Ectodermal cell (in vitro differentiated cells): ENCODE results near the gene BRAT1.

Source experiments
- H3K27ac ChIP-seq: 2 replicates; pipeline ENCODE4 v1.7.0; 2013; ENCODE audit warnings: mild to moderate bottlenecking, low read depth, low read length; ENCODE audit not compliant: insufficient read depth, poor library complexity, severe bottlenecking
- H3K27me3 ChIP-seq: 2 replicates; pipeline ENCODE4 v1.7.0; 2013; ENCODE audit warnings: mild to moderate bottlenecking, low read length; ENCODE audit not compliant: insufficient read depth, control insufficient read depth, poor library complexity, severe bottlenecking
- H3K36me3 ChIP-seq: one replicate; pipeline ENCODE4 v1.7.0; 2013; ENCODE audit warnings: low read length; ENCODE audit not compliant: control insufficient read depth, insufficient read depth
- H3K4me1 ChIP-seq: one replicate; pipeline ENCODE4 v1.7.0; 2013; ENCODE audit warnings: low read length; ENCODE audit not compliant: control insufficient read depth, insufficient read depth
- H3K4me3 ChIP-seq: 2 replicates; pipeline ENCODE4 v1.7.0; 2013; ENCODE audit warnings: low read depth, low read length, control low read depth; ENCODE audit not compliant: insufficient read depth
- H3K9me3 ChIP-seq: 2 replicates; pipeline ENCODE4 v1.7.0; 2013; ENCODE audit warnings: mild to moderate bottlenecking, low read length, moderate library complexity; ENCODE audit not compliant: control insufficient read depth
- WGBS, 2 experiments: methylation state at CpG; one replicate each; pipeline ENCODE4 v1.1.7; 2013; ENCODE audit warnings: missing lambda C conversion rate in 2 of 2; 5-methylcytosine and 5-hydroxymethylcytosine counted together

Gene BRAT1

DNA sequence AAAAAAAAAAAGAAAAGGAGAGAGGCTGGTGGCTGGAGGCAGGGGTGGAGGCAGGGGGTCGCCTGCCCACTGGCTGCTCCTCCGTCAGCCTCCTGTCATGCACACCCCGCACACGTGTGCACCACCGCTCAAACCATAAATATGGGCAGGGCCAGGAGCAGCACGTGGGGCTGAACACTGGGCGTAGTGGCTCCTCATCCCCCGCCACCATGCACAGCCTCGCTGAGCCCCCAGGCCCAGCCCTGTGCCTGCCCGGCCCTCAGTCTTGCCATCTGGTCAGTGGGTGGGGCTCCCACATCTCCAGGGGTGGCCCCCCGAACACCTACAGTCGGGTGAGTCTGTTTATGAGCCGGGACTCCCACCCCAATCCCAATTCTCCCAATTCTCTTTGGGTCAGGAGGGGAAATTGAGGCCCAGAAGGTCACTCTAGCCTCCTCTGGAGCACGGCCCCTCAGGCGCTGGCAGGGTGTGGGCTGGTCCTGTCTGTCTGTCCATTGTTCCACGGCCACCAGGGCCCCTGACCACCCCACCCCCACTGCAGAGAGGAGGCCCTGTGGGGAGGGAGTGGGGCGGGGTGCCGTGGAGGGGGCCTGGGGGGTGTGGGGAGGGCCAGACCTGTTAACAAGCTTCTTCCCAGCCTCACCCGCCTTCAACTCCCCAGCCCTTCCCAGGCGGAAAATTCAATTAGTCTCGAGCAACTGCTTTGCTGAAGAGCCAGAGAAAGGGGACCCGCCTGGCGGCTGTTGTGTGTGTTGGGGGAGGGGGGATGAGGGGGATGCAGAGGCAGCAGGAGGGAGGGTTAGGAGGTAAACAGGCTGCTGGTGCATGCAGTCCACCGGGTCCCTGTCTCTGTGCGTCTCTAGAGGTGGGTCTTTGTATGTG, 59.7 kb downstream of the BRAT1 start:
- no peaks in the 10 kb centered on the region for H3K9me3 ChIP-seq
- no peaks in the 10 kb centered on the region for H3K36me3 ChIP-seq
- peak overlapping the region; percentile 65 for H3K27ac ChIP-seq
- H3K4me3 ChIP-seq, result no peak overlapping the region
- no peaks in the 10 kb centered on the region for H3K27me3 ChIP-seq
- WGBS, 2 experiments, result 39 to 43% methylated on average over 23 to 25 of the region's 25 CpGs
- H3K4me1 ChIP-seq, result peaks cover 68% of the 10 kb centered on the region

DNA sequence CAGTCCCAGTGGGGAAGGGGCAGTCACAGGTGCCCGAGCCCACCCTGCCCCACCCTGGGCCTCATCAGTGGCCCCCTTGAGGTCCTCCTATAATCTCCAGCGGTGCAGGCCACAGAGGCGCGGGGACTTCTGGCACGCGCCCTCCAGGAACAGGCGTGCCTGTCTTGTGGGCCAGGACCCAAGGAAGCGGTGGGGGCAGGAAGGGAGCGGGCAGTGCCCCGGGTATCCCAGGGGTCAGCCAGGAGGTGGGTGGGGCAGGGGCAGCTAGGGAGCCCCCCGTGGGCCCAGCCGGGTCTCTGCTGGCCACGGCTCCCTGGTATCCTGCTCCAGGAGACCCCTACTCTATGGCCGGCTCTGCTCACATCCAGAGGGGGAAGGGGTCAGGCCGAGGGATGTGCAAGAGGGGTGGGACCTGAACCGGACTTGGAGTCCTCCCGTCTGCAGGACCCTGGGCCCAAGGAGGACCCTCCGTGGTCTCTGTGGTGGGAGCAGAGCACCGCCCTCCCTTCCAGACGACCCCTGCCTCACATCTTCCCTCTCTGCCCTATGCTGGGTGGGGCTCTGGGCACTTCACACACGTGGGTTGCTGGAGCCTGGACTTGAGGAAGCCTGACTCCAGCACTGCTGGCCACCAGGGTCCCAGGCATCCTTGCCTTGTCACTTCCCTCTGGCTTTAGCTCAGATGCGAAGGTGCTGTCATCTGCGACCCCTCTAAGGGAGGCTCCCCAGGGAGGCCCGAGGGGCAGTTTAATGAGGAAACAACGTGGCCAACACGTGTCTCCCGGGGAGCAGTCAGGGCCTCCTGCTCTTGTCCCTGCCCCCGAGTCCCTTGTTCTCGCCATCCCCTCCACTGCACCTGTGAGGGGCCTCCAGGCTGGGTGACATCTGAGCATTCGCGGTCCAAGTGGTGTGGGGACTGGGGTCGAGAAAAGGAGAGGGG, 60.9 kb downstream of the BRAT1 start:
- Histone ChIP-seq H3K4me3 (no peak overlapping the region), H3K36me3 (no peaks in the 10 kb centered on the region), H3K9me3 (no peaks in the 10 kb centered on the region), H3K4me1 (peaks cover 56% of the 10 kb centered on the region), H3K27me3 (no peaks in the 10 kb centered on the region), H3K27ac (no peak overlapping the region)
- WGBS, 2 experiments, result 81 to 82% methylated on average over 32 of the region's 32 CpGs

DNA sequence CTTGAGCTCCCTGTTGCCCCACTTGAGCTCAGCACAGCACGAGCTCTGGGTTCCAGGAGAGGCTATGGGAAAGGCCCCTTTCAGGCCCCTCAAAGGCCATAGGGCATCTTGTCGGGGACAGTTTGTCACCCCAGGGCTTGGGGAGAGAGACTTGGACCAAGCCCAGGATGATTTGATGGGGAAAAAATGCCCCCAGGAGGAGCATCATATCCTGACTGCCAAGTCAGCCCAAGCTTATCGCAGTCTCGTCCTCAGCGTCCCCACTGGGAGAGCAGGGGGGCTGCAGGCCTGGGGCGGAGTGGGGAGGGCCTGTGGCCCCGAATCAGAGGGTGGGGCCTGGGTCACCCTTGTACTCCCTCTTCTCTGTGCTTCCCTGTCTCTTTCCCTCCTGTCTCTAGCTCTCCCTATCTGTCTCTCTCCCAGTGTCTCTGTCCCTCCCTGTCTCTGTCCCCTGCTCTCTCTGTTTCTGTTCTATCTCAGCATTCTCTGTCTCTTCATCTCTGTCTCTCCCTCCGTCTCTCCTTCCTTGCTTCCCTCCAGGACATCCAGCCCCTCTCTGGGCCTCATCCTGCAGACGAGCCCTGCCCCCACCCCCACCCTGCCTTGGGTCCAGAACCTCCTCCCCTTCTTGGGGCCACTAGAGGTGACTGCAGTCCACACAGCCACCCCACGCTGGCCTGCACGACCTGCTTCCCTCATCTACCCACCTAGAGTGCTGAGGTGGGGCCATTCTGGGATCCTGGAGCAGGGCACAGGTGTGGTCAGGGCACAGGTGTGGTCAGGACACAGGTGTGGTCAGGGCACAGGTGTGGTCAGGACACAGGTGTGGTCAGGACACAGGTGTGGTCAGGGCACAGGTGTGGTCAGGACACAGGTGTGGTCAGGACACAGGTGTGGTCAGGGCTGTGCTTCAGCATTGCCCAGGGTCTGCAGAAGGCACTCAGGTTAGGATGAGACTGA, 61.8 kb downstream of the BRAT1 start:
- no peak overlapping the region for H3K4me3 ChIP-seq
- H3K27me3 ChIP-seq, result no peaks in the 10 kb centered on the region
- H3K27ac ChIP-seq, result no peak overlapping the region
- H3K4me1 ChIP-seq, result peaks cover 51% of the 10 kb centered on the region
- H3K9me3 ChIP-seq, result no peaks in the 10 kb centered on the region
- H3K36me3 ChIP-seq, result no peaks in the 10 kb centered on the region
- 79 to 83% methylated on average over 11 of the region's 11 CpGs for WGBS, 2 experiments

GRCh38 chr7:2492038-2492437, 63.3 kb downstream of the BRAT1 start:
- Histone ChIP-seq H3K4me3 (no peak overlapping the region), H3K9me3 (no peaks in the 10 kb centered on the region), H3K27me3 (no peaks in the 10 kb centered on the region), H3K27ac (no peak overlapping the region), H3K36me3 (no peaks in the 10 kb centered on the region), H3K4me1 (peaks cover 36% of the 10 kb centered on the region)
- 94% methylated on average over 2 of the region's 2 CpGs for WGBS, 2 experiments

- H3K4me3 ChIP-seq, result no peak overlapping the region
- no peaks in the 10 kb centered on the region for H3K9me3 ChIP-seq
- no peaks in the 10 kb centered on the region for H3K36me3 ChIP-seq
- no peaks in the 10 kb centered on the region for H3K27me3 ChIP-seq
- H3K27ac ChIP-seq, result no peak overlapping the region
- H3K4me1 ChIP-seq, result peaks cover 22% of the 10 kb centered on the region
- 94% methylated on average over 13 of the region's 13 CpGs for WGBS, 2 experiments
Measured at GRCh38 chr7:2490181-2490651, 65.1 kb downstream of the BRAT1 start.

DNA sequence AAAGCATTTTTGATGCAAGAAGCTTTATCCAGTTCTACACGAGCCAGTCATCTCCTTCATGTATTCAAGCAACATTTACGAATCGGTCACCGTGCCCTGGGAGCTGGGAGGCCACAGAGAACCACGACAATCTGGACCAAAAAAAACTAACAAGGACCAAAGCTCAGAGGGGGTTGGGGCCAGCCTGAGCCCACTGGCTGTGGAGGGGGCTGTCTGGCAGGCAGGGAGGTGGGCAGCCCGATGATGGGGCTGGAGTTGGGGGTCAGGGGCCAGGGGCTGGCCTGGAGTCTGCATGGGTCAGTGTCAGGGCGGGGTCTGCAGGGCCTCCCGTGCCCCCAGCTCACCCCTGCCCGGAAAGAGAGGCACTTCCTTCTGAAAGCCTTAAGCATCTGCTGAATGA, 66.6 kb downstream of the BRAT1 start:
- peaks cover 8% of the 10 kb centered on the region for H3K4me1 ChIP-seq
- H3K27ac ChIP-seq, result no peak overlapping the region
- H3K36me3 ChIP-seq, result no peaks in the 10 kb centered on the region
- no peaks in the 10 kb centered on the region for H3K27me3 ChIP-seq
- H3K9me3 ChIP-seq, result no peaks in the 10 kb centered on the region
- 81 to 82% methylated on average over 9 of the region's 9 CpGs for WGBS, 2 experiments
- H3K4me3 ChIP-seq, result no peak overlapping the region

- 92% methylated on average over 8 of the region's 8 CpGs for WGBS, 2 experiments
- Histone ChIP-seq H3K27me3 (no peaks in the 10 kb centered on the region), H3K4me1 (peaks cover 4% of the 10 kb centered on the region), H3K36me3 (no peaks in the 10 kb centered on the region), H3K27ac (no peak overlapping the region), H3K4me3 (no peak overlapping the region), H3K9me3 (no peaks in the 10 kb centered on the region)
Measured at GRCh38 chr7:2488272-2488645, 67.1 kb downstream of the BRAT1 start.
